HG03457 (cell line): ENCODE measurements around the gene LCP1.
A peak's percentile ranks its signal among the peaks of the same experiment; 100 is the strongest.

Source experiments
- ATAC-seq: cut with Tn5 transposase; IDR thresholded peaks from one replicate; pipeline ENCODE4 v1.9.1; 2021; ENCODE audit warnings: moderate number of reproducible peaks; ENCODE audit not compliant: unreplicated experiment

LCP1 gene

DNA sequence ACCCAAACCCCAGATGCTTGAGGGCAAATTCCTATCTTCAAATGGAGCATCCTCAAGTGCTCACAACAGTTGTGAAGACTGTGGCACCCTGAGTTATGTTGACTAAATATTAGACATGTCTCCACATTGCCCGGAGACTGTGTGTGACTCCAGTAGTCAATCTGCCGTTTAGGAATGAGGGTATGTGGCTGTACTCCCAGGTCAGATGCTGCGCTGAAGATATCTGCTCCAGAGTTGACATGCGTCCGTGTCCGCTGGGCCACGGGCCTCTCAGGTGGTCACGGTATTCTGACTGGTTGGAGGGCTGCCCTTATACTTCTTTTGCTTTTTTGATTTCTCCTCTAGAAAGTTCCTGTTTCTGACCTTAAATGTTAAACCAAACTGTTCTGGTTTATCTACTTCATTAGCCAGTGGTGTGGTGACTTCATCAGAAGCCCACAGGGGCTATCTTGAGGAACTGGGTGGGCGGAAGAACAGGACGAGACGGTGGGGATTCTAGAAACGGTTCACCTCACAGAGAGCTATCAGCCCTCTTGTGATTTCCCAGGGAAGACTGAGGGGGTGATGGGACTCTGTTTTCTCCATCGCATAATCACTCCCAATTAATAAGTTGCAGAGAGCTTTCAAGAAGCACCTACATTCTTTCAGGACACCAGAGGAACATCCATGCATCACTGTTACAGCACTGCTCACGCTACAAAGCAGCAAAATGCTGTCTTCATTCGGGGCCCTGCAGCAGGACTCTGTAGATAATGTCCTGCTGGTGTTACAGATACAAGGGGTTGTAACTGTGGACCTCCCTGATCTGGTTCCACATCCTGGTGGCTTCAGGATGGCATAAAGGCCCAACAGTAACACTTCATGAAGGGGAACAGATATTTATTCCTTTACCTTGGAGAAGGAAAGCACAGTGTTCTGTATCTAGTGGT lies 1.3 kb upstream of the LCP1 start:
- ATAC-seq: no peak

DNA sequence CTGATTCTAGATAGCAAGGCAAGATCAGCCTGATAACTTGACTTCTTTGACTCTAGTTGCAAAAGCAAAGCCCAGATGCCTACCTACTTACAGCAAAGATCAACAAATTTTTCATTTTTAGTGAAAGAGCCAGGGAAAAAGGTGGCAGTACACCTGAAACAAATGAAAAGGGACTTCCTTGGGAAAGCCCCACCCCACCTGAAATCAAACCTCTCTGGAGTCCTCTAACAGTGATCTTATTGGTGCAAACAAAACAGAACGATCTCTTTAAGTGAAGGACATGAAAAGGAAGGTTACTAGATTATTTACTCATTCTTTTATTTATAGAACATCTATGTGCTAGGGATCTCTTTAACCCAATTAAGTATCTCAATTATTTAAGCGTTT lies 507 bp upstream of the LCP1 start:
- ATAC-seq: no peak

DNA sequence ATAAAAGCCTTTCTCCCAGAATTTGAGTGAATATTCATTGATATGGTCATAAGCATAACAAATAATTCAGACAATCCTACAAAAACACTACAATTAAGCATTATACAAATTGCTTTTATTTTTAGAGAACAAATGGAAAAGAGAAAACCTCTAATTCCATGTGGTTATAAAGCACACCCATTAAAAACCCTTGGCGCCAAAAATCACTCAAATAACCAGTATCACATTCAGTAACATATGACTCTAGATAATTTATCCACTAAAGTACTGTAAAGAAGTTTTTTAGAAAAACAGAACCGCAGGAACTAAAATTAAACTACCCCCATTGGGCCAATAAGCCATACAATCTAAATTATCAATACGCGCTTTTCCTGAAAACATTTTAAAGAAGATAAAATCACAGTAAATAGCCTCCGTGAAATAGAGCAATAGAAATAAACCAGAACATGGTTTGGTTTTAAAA lies 569 bp downstream of the LCP1 start:
- no peak for ATAC-seq

DNA sequence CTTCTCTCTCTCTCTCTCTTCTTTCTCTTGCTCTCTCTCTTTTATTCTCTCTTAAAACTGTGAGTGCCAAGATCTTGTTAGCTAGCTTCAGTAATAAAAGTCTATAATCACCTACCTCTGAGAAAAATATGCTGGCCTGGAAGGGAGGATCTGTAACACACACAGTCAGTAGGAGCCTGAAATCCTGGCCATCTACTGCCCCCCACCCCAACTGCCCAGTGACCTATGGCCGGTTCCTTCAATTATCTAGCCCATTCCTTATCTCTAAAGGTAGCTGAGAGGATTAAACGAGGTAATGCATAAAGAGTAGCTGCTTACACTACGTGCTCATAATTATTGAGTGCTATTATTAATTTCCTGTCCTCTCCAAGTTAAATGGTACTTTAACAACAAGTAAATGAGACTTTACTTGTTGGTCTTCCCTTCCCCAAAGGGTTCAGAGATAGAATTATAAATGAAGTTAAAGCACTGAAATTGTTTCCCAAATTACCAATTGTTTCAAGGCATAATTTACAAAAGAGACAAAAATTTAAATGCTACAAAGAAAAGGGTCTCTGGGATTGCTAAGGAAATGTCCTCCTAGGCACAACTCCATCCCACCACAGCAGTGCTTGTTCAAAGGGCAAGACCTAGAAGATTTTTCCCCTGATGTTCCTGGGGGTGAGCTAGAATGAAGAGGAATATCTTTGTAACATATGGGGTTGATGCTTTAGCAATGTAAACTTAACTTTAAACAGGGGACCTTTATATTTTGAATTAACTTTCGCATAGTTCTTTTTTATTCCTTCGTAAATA lies 1.8 kb downstream of the LCP1 start:
- no peak for ATAC-seq

DNA sequence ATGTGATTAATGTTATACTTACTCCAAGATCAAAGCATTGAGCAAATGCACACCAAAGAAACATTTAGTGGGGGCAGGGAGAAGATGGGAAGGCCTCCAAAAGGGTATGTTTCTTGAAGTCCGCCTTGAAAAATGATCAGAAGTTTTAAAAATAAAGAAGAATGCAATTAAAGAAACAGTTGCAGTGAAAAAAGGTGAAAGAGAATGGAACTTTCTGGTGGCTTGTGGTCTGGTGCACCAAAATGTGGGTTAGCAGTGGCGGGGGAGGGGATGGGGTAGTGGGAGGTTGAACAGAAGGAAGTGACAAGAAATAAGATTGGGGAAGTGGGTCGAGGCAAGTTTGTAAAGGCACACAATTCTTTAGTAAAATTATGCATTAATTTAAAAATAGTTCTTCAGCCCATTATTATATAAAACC lies 2.5 kb downstream of the LCP1 start:
- ATAC-seq: no peak

DNA sequence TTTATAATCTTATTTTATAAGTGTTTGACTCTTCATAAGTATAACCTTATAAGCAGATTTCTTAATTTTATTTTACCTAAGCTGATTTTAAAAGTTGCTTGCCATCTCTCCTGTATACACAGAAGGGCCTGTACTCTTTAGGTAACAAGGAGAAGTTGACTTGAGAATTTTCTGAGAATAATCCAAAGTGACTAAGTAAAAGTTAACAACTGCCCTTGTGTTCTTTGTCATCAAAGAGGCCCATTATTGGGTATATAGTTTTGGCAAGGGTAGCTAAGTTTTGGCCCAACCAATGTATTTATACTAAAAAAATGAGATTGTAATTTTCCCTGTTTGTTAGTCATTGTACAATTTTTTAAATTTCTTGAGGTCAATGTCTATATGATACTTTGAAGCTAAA lies 3.2 kb downstream of the LCP1 start:
- ATAC-seq: no peak

DNA sequence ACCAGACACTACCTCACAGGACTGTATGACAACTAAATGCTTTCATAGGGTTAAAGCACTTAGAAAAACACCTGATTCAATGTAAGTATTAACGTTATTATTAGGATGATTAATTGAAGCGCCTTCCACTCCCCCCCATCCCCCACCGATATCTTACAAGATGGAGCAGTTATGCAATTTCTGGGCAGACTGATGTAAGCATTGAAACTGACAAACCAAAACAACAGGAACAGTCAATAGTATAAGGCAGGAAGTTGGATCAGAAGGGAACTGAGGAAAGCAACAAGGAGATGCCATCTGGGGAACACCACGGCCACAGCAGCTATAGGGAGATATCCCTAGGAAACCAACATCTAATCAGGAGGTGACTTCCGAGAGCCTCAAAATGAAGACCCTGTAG lies 3.8 kb downstream of the LCP1 start:
- ATAC-seq: no peak

DNA sequence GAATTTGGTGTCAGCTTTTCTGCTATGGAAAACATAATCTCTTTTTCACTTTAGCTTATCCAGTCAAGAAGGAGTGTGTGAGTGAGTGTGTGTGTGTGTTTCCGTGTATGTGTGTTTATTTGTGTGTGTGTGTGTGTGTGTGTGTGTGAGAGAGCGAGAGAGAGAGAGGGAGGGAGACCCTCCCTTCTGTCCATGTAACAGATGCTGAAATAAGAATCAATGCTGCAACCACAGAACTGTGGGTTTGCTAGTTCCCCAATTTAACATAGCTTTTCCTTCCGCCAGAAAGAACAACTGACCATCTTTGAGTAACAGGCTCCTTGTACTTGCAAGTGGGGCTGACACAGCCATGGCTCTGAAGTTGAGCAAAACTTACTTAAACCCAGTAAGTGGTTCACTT lies 5.2 kb downstream of the LCP1 start:
- no peak for ATAC-seq

DNA sequence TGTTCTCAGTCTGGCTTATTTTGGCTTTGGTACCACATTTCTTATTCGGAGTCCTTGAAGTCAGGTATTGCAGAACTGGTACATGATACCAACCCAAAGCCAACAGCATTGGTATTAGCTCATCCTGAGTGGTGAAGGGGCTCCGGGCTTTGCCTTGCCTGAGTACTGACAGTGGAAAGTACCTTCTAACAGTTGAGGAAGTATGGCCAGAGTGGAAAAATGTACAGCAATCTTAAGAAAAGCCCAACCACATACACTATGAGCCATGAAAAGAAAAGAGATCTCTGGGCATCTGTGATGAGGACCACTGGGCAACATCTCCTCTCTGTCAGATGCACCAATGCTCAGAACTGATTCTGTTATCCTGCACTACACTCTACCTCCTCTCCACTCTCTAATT lies 8.3 kb downstream of the LCP1 start:
- peak; percentile 37 for ATAC-seq

DNA sequence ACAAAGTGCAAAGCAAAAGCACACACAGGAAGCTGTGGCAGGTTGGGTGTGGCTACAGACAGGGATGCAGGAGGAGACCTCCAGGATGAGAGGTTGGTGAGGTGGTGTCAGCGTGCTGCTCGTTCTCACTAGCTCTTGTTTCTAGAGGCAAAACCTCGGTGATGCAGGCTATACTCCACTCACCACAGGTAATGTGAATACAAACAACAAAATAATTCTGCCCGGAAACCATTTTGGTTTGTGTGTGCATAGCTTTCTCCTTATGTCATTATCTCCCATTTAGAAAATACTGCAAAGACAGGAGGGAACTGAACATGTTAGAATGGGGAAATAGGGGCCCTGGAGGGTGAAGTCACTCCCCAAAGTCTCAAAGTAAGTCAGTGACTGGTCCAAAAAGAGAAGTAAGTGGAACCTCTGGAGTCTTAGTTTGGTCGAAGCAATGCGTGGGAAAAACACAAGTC lies 9.4 kb downstream of the LCP1 start:
- ATAC-seq: no peak

DNA sequence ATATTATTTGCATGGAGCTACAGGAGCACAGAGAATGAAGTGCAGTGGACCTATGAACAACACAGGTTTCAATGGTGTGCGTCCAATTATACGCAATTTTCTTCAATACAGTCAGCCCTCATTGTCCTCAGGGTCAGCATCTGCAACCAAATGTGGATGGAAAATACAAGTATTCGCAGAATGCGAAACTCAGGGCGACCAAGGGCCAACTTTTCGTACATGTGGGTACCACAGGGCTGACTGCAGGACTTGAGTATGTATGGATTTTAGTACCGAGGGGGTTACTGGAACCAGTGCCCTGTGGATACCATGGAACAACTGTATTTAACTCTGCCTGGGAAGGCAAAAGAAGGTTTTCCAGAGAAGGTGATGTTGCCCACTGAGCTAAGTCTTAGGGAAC lies 10.2 kb downstream of the LCP1 start:
- ATAC-seq: no peak

DNA sequence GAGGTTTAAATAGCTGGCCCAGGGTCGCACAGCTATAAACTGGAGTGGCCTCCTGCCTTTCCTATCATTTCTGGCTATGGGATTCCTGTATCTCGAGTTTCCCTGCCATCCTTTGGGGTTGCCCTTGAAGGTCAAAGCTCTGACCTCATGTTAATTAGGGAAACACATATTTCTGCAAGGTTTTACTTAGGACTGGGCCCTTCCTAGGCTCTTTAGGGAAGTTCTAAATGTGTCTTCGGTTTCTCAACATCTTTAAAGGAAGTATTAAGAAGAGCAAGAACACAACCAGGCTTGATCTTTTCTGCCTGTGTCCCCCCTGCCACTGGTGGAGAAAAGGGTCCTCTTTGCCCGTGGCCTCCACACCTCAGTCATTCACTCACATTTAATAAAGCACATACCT lies 10.8 kb downstream of the LCP1 start:
- ATAC-seq: no peak

DNA sequence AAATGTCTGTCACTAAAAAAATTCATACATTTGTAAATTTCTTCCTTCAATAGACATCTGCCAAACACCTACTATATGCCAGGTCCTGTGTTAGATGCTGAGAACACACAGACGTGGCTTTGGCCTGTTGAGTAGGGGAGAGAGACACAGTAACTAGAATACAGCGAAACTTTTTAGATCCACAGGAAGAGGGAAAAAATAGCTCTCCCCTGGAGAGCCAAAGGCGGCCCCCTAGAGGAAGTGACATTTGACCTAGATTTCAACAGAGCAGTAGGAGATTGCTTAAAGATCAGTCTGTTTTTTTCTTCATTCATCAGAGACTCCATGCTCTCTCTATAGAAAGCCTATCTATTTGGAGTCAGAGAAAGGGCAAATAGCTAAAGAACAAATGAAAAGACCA lies 11.3 kb downstream of the LCP1 start:
- ATAC-seq: no peak

DNA sequence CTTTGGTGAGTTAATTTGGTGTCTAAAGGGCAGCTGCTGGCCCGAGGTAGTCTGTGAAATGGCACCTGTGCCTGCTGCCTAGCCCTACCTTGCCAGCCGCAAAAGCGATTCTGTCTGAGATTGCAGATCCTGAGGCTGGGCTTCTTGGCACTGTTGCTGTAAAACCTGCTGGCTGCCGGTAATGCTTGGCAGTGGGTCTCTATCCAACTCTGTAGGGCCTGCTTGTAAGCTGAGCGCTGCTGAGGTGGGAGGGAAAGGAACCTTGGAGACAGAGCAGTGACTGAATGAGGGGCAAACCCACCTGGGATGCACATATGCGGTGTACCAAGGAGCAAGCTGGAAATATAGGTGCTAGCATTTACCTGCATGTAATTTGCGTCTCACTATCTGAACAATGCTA lies 11.7 kb downstream of the LCP1 start:
- ATAC-seq: no peak

DNA sequence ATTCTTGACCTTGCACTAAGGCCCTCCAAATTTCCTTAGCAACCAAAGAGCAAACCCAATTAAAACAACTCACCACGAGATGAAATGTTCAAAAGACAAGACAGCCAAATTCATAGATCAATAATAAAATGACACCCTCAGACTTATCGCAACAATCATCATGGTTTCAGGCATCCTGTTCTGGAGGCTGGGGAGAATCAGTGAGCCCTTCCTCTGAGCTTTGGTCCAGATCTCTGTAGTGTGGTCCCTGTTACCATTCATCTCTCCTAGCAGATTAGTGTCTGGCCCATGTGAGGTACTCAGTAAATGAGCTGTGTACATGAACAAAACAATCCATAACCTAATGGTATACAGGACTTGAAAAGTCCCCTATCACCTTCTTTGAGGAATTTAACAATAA lies 12.2 kb downstream of the LCP1 start:
- no peak for ATAC-seq

DNA sequence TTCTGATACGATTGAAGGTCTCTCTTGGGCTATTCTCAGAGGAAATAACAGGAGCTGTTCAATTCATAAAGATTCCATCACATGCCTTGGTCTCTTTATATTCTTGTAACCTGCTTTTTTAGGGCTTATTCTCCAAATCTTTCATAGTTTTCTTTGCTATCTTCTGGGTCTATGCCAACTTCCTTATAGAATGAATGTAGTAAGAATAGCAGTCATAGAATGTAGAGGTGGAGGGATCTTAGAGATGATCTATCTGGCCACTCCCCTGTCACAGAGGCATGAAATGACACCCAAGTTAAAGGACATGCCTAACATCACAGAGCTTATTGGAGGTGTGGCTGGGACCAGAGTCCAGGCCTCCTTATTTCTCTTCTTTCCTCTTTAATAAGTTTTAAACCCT lies 13.2 kb downstream of the LCP1 start:
- ATAC-seq: no peak

DNA sequence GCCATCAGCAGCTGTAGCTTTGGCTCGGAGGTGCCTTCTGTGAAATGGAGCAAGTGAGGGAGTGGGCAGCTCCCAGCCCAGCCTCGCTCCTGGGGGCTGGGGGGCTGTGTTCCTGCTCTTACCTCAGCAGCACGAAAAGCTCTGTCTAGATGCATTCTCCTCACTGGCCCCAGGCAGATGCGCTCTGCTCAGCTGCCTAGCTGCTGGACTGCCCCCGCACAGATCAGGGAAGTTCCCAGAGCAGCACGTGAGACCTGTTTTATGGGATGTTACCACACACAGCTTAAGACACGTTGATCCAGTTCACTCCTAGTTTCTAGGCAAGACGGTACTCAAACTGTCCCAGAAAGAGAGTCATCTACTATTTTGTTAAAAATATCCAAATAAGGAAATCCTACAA lies 13.6 kb downstream of the LCP1 start:
- ATAC-seq: no peak

DNA sequence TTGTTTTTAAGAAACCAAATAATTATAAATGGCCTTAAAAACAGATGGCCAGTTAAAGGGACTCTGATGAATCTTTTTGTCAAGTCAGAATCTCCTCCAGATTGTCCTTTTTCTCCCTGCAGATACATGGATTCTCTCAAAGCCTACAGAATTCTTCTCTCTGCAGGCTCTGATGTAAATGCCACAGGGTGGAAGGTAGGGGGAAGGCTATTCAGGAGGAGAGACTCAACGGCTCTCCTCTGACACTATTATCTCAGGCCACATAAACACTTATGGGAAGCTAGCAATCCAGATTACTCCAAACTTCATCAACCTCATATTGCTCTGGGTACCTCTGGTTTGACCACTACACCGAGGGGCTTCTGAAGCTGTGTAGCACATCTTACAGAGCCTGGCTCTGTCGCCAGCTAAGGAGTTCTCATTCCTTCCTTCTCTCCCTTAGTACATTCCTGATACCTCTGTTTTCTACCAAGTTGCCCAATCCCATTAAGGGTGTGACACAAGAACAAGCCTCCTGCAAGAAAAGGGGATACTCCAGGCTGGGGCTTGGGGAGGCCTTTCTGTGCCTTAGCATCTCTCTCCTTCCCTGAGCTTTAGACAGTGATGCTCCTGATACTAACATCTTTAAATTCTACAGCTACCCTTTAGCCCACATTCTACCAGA lies 14.9 kb downstream of the LCP1 start:
- ATAC-seq: no peak

DNA sequence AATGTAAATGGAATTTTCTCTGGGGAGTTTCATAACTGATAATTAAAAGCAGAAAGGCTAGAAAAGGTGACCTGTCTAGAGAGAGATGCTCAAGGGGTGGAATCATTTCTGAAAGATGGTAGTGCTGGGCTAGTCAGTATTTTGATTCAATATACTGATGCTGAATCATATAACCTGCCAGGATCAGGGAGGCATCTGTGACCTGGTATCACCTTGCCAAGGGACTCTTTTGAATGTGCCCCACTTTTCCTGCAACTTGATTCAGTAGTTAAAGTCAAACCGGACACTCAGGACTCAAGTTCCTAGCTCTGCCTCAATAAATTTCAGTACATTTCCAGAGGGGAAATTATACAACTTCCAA lies 15.8 kb downstream of the LCP1 start:
- ATAC-seq: no peak

DNA sequence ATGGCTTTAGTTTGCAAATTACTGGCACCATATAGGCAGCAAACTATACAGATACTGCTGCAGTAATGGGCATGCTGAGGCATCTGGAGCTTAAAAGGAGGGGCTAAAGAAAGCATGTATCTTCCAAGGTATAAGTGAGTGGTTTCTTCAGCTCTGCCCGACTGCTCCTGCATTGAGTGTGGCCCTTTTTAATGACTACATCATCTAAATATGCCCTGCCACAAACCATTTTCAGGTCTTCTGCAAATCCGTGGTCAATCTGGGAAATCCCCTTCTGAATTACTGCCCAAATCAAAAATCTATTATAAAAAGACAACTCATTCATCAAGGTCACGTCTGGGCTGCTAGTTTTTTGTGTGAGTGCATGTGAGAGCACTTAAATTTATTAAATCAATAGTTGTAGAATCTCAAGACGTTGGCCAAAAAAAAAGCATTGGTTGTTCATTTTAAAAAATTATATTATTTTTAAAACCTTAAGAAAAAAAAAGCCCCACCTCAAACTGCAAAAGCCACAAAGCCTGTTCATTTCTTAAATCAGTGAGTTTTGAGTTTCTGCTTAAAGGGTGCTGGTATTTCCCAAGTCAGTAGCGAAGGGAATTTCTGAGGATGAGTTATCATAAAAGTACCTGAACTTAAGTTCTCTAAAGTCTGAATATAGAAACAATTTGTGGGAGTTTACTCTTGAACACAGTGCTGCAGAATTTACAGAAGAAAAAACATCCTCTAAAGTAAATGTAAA lies 16.3 kb downstream of the LCP1 start:
- ATAC-seq: peak; percentile 58

DNA sequence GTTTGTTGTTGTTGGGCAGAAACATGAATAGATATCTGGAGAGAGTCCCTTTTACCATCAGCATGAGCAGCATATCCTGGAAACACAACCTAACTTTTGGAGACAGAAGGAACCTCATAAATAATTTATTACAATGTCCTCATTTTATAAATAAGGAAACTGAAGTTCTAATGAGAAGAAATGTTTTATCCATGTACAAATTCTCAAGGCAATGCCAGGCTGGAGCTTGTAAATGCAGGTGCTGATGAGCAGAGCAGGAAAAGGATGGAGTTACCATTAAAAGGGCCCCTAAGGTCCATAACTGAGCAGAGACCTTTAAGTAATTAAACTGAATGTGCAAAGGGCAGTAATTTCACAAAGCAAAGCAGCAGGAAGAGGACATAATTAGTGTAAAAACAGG lies 17.3 kb downstream of the LCP1 start:
- ATAC-seq: no peak
